ENCODE data around the gene ZNF556.
"Not testable (repeated sequence)": the region's sequence is repeated elsewhere in the genome, so short reads cannot be mapped to it uniquely, and the experiment has no call there.

The ZNF556 gene

GRCh38 chr19:2900296-2901252 lies 33.4 kb downstream of the ZNF556 start, which contains the start of gene ZNF57:
Gene ZNF57, plus strand, starts transcription at chr19:2900928. Its CDS starts 118 bp downstream, at chr19:2901046.
- H3K4me3 ChIP-seq (ENCODE audit: low read depth, low read length), result peak within 1 kb of the TSS; percentile 91
- DNase-seq (ENCODE audit: low read depth), result peak; percentile 95

GRCh38 chr19:2902590-2903218 lies 35.6 kb downstream of the ZNF556 start:
- no peak overlapping the region for H3K4me3 ChIP-seq (ENCODE audit: low read depth, low read length)
- no peak for DNase-seq (ENCODE audit: low read depth)

GRCh38 chr19:2903326-2903725 lies 36.2 kb downstream of the ZNF556 start:
- not testable (repeated sequence) for DNase-seq (ENCODE audit: low read depth); H3K4me3 ChIP-seq (ENCODE audit: low read depth, low read length)

- no peak for DNase-seq (ENCODE audit: low read depth)
- H3K4me3 ChIP-seq (ENCODE audit: low read depth, low read length), result no peak overlapping the region
Measured at GRCh38 chr19:2905918-2906519, 38.9 kb downstream of the ZNF556 start.

- H3K4me3 ChIP-seq (ENCODE audit: low read depth, low read length), result no peak overlapping the region
- DNase-seq (ENCODE audit: low read depth), result no peak
Measured at GRCh38 chr19:2906631-2907195, 39.6 kb downstream of the ZNF556 start.

- H3K4me3 ChIP-seq (ENCODE audit: low read depth, low read length), result no peak overlapping the region
- no peak for DNase-seq (ENCODE audit: low read depth)
Measured at GRCh38 chr19:2912306-2912705, 45.2 kb downstream of the ZNF556 start.

- no peak for DNase-seq (ENCODE audit: low read depth)
- no peak overlapping the region for H3K4me3 ChIP-seq (ENCODE audit: low read depth, low read length)
Measured at GRCh38 chr19:2917275-2918184, 50.4 kb downstream of the ZNF556 start.

- no peak overlapping the region for H3K4me3 ChIP-seq (ENCODE audit: low read depth, low read length)
- no peak for DNase-seq (ENCODE audit: low read depth)
Measured at GRCh38 chr19:2922987-2923386, 55.9 kb downstream of the ZNF556 start.

GRCh38 chr19:2923510-2923909 lies 56.4 kb downstream of the ZNF556 start:
- no peak overlapping the region for H3K4me3 ChIP-seq (ENCODE audit: low read depth, low read length)
- DNase-seq (ENCODE audit: low read depth), result peak; percentile 11

- DNase-seq (ENCODE audit: low read depth), result no peak
- no peak overlapping the region for H3K4me3 ChIP-seq (ENCODE audit: low read depth, low read length)
Measured at GRCh38 chr19:2926341-2927031, 59.4 kb downstream of the ZNF556 start.

GRCh38 chr19:2927032-2927430 lies 59.9 kb downstream of the ZNF556 start:
- no peak overlapping the region for H3K4me3 ChIP-seq (ENCODE audit: low read depth, low read length)
- DNase-seq (ENCODE audit: low read depth), result no peak
